ENCODE results near the gene RB1.
"Not testable (repeated sequence)": the region's sequence is repeated elsewhere in the genome, so short reads cannot be mapped to it uniquely, and the experiment has no call there.

Gene RB1

GRCh38 chr13:48355524-48355923 is 52.0 kb downstream of the RB1 start:
- DNase-seq: not testable (repeated sequence)

- DNase-seq: no peak
Observed at GRCh38 chr13:48356750-48357149, 53.2 kb downstream of the RB1 start.

GRCh38 chr13:48369988-48370387 is 66.4 kb downstream of the RB1 start:
- no peak for DNase-seq

- no peak for DNase-seq
Observed at GRCh38 chr13:48370815-48371214, 67.3 kb downstream of the RB1 start.

GRCh38 chr13:48377857-48378256 is 74.3 kb downstream of the RB1 start:
- no peak for DNase-seq

- DNase-seq: no peak
Observed at GRCh38 chr13:48380581-48380980, 77.0 kb downstream of the RB1 start.

GRCh38 chr13:48383384-48383783 is 79.8 kb downstream of the RB1 start:
- no peak for DNase-seq

- no peak for DNase-seq
Observed at GRCh38 chr13:48386816-48387215, 83.3 kb downstream of the RB1 start.

- DNase-seq: no peak
Observed at GRCh38 chr13:48391257-48391656, 87.7 kb downstream of the RB1 start.

GRCh38 chr13:48393030-48393697 is 89.6 kb downstream of the RB1 start:
- no peak for DNase-seq

GRCh38 chr13:48393698-48394085 is 90.1 kb downstream of the RB1 start:
- no peak for DNase-seq

- no peak for DNase-seq
Observed at GRCh38 chr13:48397744-48398143, 94.2 kb downstream of the RB1 start.

GRCh38 chr13:48398450-48399095 is 95.0 kb downstream of the RB1 start:
- no peak for DNase-seq

- no peak for DNase-seq
Observed at GRCh38 chr13:48400090-48400694, 96.6 kb downstream of the RB1 start.

- DNase-seq: peak; percentile 41
Observed at GRCh38 chr13:48400850-48401291, 97.3 kb downstream of the RB1 start.

- DNase-seq: peak; percentile 59
Observed at GRCh38 chr13:48401480-48401879, 97.9 kb downstream of the RB1 start.

- no peak for DNase-seq
Observed at GRCh38 chr13:48402325-48402932, 98.9 kb downstream of the RB1 start.

GRCh38 chr13:48403151-48403631 is 99.6 kb downstream of the RB1 start:
- peak; percentile 62 for DNase-seq

- no peak for DNase-seq
Observed at GRCh38 chr13:48403913-48404312, 100.4 kb downstream of the RB1 start.

- no peak for DNase-seq
Observed at GRCh38 chr13:48404952-48405351, 101.4 kb downstream of the RB1 start.

GRCh38 chr13:48405875-48406274 is 102.3 kb downstream of the RB1 start:
- peak; percentile 42 for DNase-seq

GRCh38 chr13:48410199-48410598 is 106.6 kb downstream of the RB1 start:
- peak; percentile 51 for DNase-seq

GRCh38 chr13:48411147-48411794 is 107.7 kb downstream of the RB1 start:
- no peak for DNase-seq
